H1 (cell line): ENCODE measurements around the gene ATP10D. TPM values are rescaled to one million over a fixed set of nuclear protein-coding genes. Genes with fewer than 3 reads are reported as not detected.

Experiments used
- CTCF ChIA-PET: fragments of 300-600 bp; sonication (Branson Sonifier 250); formaldehyde crosslinking; loops from one replicate; lab custom pipeline; 2021; ENCODE audit not compliant: partially characterized antibody; lab: Charles Lee
- POLR2A ChIA-PET: fragments of 300-600 bp; sonication (Branson Sonifier 250); formaldehyde crosslinking; loops from one replicate; lab custom pipeline; 2021; ENCODE audit warnings: inconsistent platforms; ENCODE audit not compliant: partially characterized antibody; lab: Charles Lee
- DNase-seq, 2 experiments: peaks; one replicate each; pipeline versions ENCODE4 v3.0.0 to v3.0.0-alpha.2; 2010 to 2022; ENCODE audit warnings: low spot score in 2 of 2, low read depth in 1 of 2, mixed read lengths in 1 of 2
- FAIRE-seq: peaks from 2 replicates; lab custom pipeline; 2011; peaks lifted over from hg19 to GRCh38; lab: Jason Lieb, UNC
- H2AFZ ChIP-seq: 2 replicates; pipeline ENCODE4 v1.8.1; 2012; ENCODE audit warnings: low read length, inconsistent platforms
- H2AK5ac ChIP-seq: 2 replicates; pipeline ENCODE4 v1.6.1; 2013; ENCODE audit warnings: low read depth, low read length
- H2BK120ac ChIP-seq: replicated peaks from 2 replicates; pipeline ENCODE3; 2013; ENCODE audit warnings: low read depth, low read length, inconsistent platforms
- H2BK12ac ChIP-seq: 2 replicates; pipeline ENCODE4 v1.6.1; 2013; ENCODE audit warnings: low read depth, low read length
- H2BK15ac ChIP-seq: 2 replicates; pipeline ENCODE4 v1.6.1; 2013; ENCODE audit warnings: low read length
- H2BK20ac ChIP-seq: 2 replicates; pipeline ENCODE4 v1.6.1; 2013; ENCODE audit warnings: low read length
- H2BK5ac ChIP-seq: 2 replicates; pipeline ENCODE4 v1.6.1; 2013; ENCODE audit warnings: low read depth, low read length
- H3K14ac ChIP-seq: 2 replicates; pipeline ENCODE4 v1.6.1; 2013; ENCODE audit warnings: inconsistent platforms; ENCODE audit not compliant: insufficient read length
- H3K18ac ChIP-seq: 2 replicates; pipeline ENCODE4 v1.6.1; 2013; ENCODE audit warnings: low read length; ENCODE audit errors: extremely low read depth
- H3K23ac ChIP-seq: 2 replicates; pipeline ENCODE4 v1.6.1; 2013; ENCODE audit warnings: inconsistent platforms; ENCODE audit not compliant: insufficient read length
- H3K23me2 ChIP-seq: 2 replicates; pipeline ENCODE4 v1.6.1; 2013; ENCODE audit warnings: low read depth, low read length
- H3K27ac ChIP-seq: 2 replicates; pipeline ENCODE4 v1.6.1; 2011; ENCODE audit warnings: low read depth, low read length, inconsistent platforms
- H3K27me3 ChIP-seq, 4 experiments: replicated peaks in 1 of 4; 1 replicate in 1 of 4; 2 replicates in 3 of 4; pipeline versions ENCODE4 v1.6.1 to v1.8.1; 2011 to 2013; ENCODE audit warnings: low read length in 3 of 4, mild to moderate bottlenecking in 3 of 4, inconsistent platforms in 2 of 4, mixed read lengths in 2 of 4, moderate library complexity in 1 of 4; ENCODE audit not compliant: control insufficient read depth in 3 of 4, insufficient read depth in 3 of 4; ENCODE audit errors: extremely low read depth in 1 of 4
- H3K36me3 ChIP-seq, 4 experiments: 2 replicates each; pipeline versions ENCODE4 v1.6.1 to v1.8.1; 2011 to 2013; ENCODE audit warnings: mild to moderate bottlenecking in 4 of 4, low read length in 3 of 4, moderate library complexity in 2 of 4, control low read depth in 1 of 4, inconsistent platforms in 1 of 4; ENCODE audit not compliant: insufficient read depth in 4 of 4, control insufficient read depth in 2 of 4
- H3K4ac ChIP-seq: replicated peaks from 2 replicates; pipeline ENCODE3; 2013; ENCODE audit warnings: low read length, low read depth, mixed read lengths, inconsistent platforms; ENCODE audit not compliant: insufficient read length
- H3K4me1 ChIP-seq, 4 experiments: replicated peaks in 1 of 4; 1 replicate in 1 of 4; 2 replicates in 3 of 4; pipeline versions ENCODE4 v1.6.1 to v1.8.1; 2011 to 2013; ENCODE audit warnings: low read length in 3 of 4, inconsistent platforms in 2 of 4, mixed read lengths in 1 of 4; ENCODE audit not compliant: insufficient read depth in 4 of 4, control insufficient read depth in 3 of 4
- H3K4me2 ChIP-seq, 2 experiments: 2 replicates each; pipeline versions ENCODE4 v1.6.1 to v1.8.1; 2011 to 2013; ENCODE audit warnings: low read depth in 2 of 2, low read length in 2 of 2, control low read depth in 1 of 2, inconsistent platforms in 1 of 2, mild to moderate bottlenecking in 1 of 2; ENCODE audit not compliant: insufficient read depth in 1 of 2
- H3K4me3 ChIP-seq, 4 experiments: fragments of 200-600, 300-600 bp in 1 of 4; sonication (generic), shearing (Covaris generic), sonication (Bioruptor Twin) in 1 of 4; 2 replicates each; pipeline versions ENCODE4 v1.5.1 to v1.8.1; 2011 to 2016; ENCODE audit warnings: low read length in 4 of 4, low read depth in 3 of 4, control low read depth in 2 of 4, inconsistent platforms in 2 of 4, mild to moderate bottlenecking in 2 of 4, mixed read lengths in 1 of 4, moderate library complexity in 1 of 4; ENCODE audit not compliant: insufficient read depth in 2 of 4; ENCODE audit errors: extremely low read depth in 1 of 4
- H3K56ac ChIP-seq: replicated peaks from 2 replicates; pipeline ENCODE3; 2013; ENCODE audit warnings: low read depth, mild to moderate bottlenecking, mixed read lengths, low read length, inconsistent platforms; ENCODE audit not compliant: insufficient read length
- H3K79me1 ChIP-seq: 2 replicates; pipeline ENCODE4 v1.6.1; 2013; ENCODE audit warnings: low read depth, low read length, control low read depth
- H3K79me2 ChIP-seq, 2 experiments: 2 replicates each; pipeline versions ENCODE4 v1.6.1 to v1.8.1; 2012 to 2013; ENCODE audit warnings: low read length in 2 of 2, mild to moderate bottlenecking in 2 of 2, inconsistent platforms in 1 of 2; ENCODE audit not compliant: insufficient read depth in 2 of 2, control insufficient read depth in 1 of 2
- H3K9ac ChIP-seq, 4 experiments: replicated peaks in 1 of 4; 1 replicate in 1 of 4; 2 replicates in 3 of 4; pipeline versions ENCODE4 v1.6.1 to v1.8.1; 2011 to 2013; ENCODE audit warnings: low read depth in 3 of 4, low read length in 3 of 4, control low read depth in 2 of 4, mild to moderate bottlenecking in 2 of 4, moderate library complexity in 2 of 4, inconsistent platforms in 1 of 4; ENCODE audit errors: extremely low read depth in 1 of 4
- H3K9me3 ChIP-seq, 2 experiments: 2 replicates each; pipeline versions ENCODE4 v1.6.1 to v1.8.1; 2012 to 2013; ENCODE audit warnings: mild to moderate bottlenecking in 2 of 2, moderate library complexity in 2 of 2, control low read depth in 1 of 2, inconsistent platforms in 1 of 2, low read depth in 1 of 2, low read length in 1 of 2, mixed read lengths in 1 of 2; ENCODE audit not compliant: insufficient read depth in 2 of 2
- H4K20me1 ChIP-seq, 2 experiments: replicated peaks in 1 of 2; 2 replicates each; pipeline versions ENCODE3 to v1.8.1; 2011 to 2013; ENCODE audit warnings: inconsistent platforms in 2 of 2, low read length in 2 of 2, mild to moderate bottlenecking in 1 of 2; ENCODE audit not compliant: insufficient read depth in 2 of 2, control insufficient read depth in 1 of 2
- H4K5ac ChIP-seq: 2 replicates; pipeline ENCODE4 v1.6.1; 2013; ENCODE audit warnings: low read length, low read depth, mixed read lengths, inconsistent platforms; ENCODE audit not compliant: insufficient read length
- H4K8ac ChIP-seq: 2 replicates; pipeline ENCODE4 v1.8.0; 2013; ENCODE audit warnings: mild to moderate bottlenecking, moderate library complexity, low read length, inconsistent platforms; ENCODE audit not compliant: insufficient read depth; ENCODE audit errors: extremely low read depth
- H4K91ac ChIP-seq: replicated peaks from 2 replicates; pipeline ENCODE3; 2013; ENCODE audit warnings: low read length, mixed read lengths, inconsistent platforms; ENCODE audit not compliant: insufficient read length
- ASH2L ChIP-seq: fragments of 200-600, 300-600 bp; sonication (generic); IDR thresholded peaks from one replicate; pipeline ENCODE4 v1.7.1; 2017; ENCODE audit warnings: low read length
- CBX8 ChIP-seq: fragments of 300-800, 300-1000 bp; sonication (generic); IDR thresholded peaks from 2 replicates; pipeline ENCODE4 v1.7.1; 2016; ENCODE audit warnings: low read depth, low read length, borderline replicate concordance
- KDM5A ChIP-seq: fragments of 200-600 bp; IDR thresholded peaks from 2 replicates; pipeline ENCODE4 v1.7.1; 2012; ENCODE audit warnings: mild to moderate bottlenecking, low read length, inconsistent platforms, mixed read lengths
- POLR2A ChIP-seq, 2 experiments: IDR thresholded peaks; 1 replicate in 1 of 2; 2 replicates in 1 of 2; pipeline ENCODE4 v1.6.1; 2011; ENCODE audit warnings: low read depth in 2 of 2, low read length in 2 of 2, mild to moderate bottlenecking in 2 of 2; ENCODE audit errors: control extremely low read depth in 1 of 2
- SIN3A ChIP-seq, 2 experiments: IDR thresholded peaks in 1 of 2; conservative IDR thresholded peaks in 1 of 2; 2 replicates each; pipeline ENCODE4 v1.6.1; 2011 to 2012; ENCODE audit warnings: low read length in 2 of 2, improper control_type of control experiment in 1 of 2, low read depth in 1 of 2, mild to moderate bottlenecking in 1 of 2
- YY1 ChIP-seq: IDR thresholded peaks from 2 replicates; pipeline ENCODE4 v1.6.1; 2011; ENCODE audit warnings: low read depth, mild to moderate bottlenecking, low read length
- WGBS, 2 experiments: shearing (Covaris generic) in 1 of 2; methylation state at CpG; one replicate each; pipeline versions ENCODE4 v1.1.6 to v1.1.7; 2013 to 2015; ENCODE audit warnings: low lambda C conversion rate in 2 of 2, mixed read lengths in 2 of 2, inconsistent platforms in 1 of 2, low coverage in 1 of 2, missing lambda C conversion rate in 1 of 2; ENCODE audit not compliant: insufficient replicate concordance in 2 of 2, insufficient coverage in 1 of 2, insufficient read length in 1 of 2; ENCODE audit errors: extremely low coverage in 1 of 2, missing lambda C conversion rate in 1 of 2; 5-methylcytosine and 5-hydroxymethylcytosine counted together
- polyA plus RNA-seq, 7 experiments: library from polyadenylated mRNA; depleted of rRNA in 3 of 7; stranded (reverse) in 5 of 7; unstranded in 2 of 7; fragments of >200 nt in 5 of 7; fragments of 200-250 nt in 2 of 7; gene quantifications; 1 replicate in 5 of 7; 2 replicates in 1 of 7; 4 replicates in 1 of 7; pipeline versions ENCODE4 v1.2.1 to v1.2.3, GENCODE V29; 2011 to 2013; ENCODE audit warnings: missing spikeins in 2 of 7, mixed read lengths in 2 of 7
- total RNA-seq: library from RNA; stranded (reverse); fragmentation: NEBNext Ultra II Directional; extraction: Animal tissue kit (Norgen Biotek cat#: 25700); gene quantifications from 2 replicates; pipeline ENCODE4 v1.2.1, GENCODE V29; 2021

ATP10D gene
- total and polyA plus RNA-seq, 2 of the 8 experiments (the other 6 are each of a cell fraction or from before 2014, with no cell fraction given): 2.9 to 5.9 TPM

- Histone ChIP-seq H2BK120ac (no peak overlapping the region), H4K8ac (no peak overlapping the region), H3K56ac (no peak overlapping the region), H3K79me1 (no peaks in the 10 kb centered on the region), H4K20me1 (peaks cover 0 to 1% of the 10 kb centered on the region in 2 experiments), H3K4me3 (no peak overlapping the region), H2BK5ac (no peak overlapping the region), H3K4ac (no peak overlapping the region), H3K14ac (no peak overlapping the region), H3K23me2 (no peaks in the 10 kb centered on the region), H4K91ac (no peak overlapping the region), H3K9ac (no peak overlapping the region), H2BK12ac (no peak overlapping the region), H2AK5ac (no peak overlapping the region), H2BK15ac (no peak overlapping the region), H3K27ac (no peak overlapping the region), H3K79me2 (no peaks in the 10 kb centered on the region), H3K9me3 (no peaks in the 10 kb centered on the region), H4K5ac (no peak overlapping the region), H3K36me3 (no peaks in the 10 kb centered on the region), H3K23ac (no peak overlapping the region), H3K4me2 (no peak overlapping the region), H3K27me3 (no peaks in the 10 kb centered on the region), H3K4me1 (no peaks in the 10 kb centered on the region; a peak in 1 of 7 replicates), H2BK20ac (no peak overlapping the region), H3K18ac (no peak overlapping the region), H2AFZ (no peak overlapping the region)
- WGBS, 2 experiments: 86% methylated on average over 1 of the region's 1 CpG; no CpG with 5 or more reads in 1 of the 2 experiments
- ChIA-PET CTCF (no interaction called here), POLR2A (no interaction called here)
- FAIRE-seq (no peak), DNase-seq (no peak)
- TF ChIP-seq CBX8: no peak
- TF ChIP-seq SIN3A (conservative IDR thresholded peaks at IDR 0.05 in 1 of 2, IDR thresholded peaks at IDR 0.05 in 1 of 2; ENCODE audit: low read depth in 1 of 2, low read length in 2 of 2): no peak
- TF ChIP-seq POLR2A (IDR thresholded peaks at IDR 0.05; ENCODE audit: control extremely low read depth in 1 of 2, low read depth in 2 of 2, low read length in 2 of 2): no peak
- TF ChIP-seq KDM5A: no peak
- TF ChIP-seq ASH2L: no peak
- no peak for TF ChIP-seq YY1
These were observed 9.7 kb upstream of the ATP10D start for GRCh38 chr4:47475411-47475810.
